Measurements from ENCODE around the gene TRIM33. TPM values are rescaled to one million over a fixed set of nuclear protein-coding genes. Genes with fewer than 3 reads are reported as not detected.

TRIM33 gene
- total RNA-seq, 4 donors from 2014 or later: 35.0 to 100 (median 47.7) TPM

DNA sequence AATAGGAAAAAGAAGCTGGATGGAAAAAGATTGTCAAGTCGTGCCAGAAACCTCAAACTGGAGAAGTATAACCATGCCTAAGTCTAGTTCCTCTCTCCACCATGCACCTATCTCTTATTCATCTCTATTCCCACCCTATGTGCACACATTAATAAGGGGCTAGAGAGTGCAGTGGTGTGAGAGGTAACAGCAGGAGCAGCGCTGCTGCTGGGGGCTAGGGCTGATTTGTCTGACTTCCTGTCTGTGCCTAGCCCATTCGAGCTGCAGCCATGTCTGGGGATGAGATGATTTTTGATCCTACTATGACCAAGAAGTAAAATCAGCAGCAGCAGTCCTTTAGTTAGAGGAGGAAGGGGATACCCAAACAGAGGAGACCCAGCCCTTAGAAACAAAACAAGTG, 43.0 kb downstream of the TRIM33 start:
- 73% methylated on average over 3 of the region's 3 CpGs for WGBS
- no peak overlapping the region for H3K27ac ChIP-seq
- no peak for DNase-seq (ENCODE audit: low spot score in 2 of 2)

DNA sequence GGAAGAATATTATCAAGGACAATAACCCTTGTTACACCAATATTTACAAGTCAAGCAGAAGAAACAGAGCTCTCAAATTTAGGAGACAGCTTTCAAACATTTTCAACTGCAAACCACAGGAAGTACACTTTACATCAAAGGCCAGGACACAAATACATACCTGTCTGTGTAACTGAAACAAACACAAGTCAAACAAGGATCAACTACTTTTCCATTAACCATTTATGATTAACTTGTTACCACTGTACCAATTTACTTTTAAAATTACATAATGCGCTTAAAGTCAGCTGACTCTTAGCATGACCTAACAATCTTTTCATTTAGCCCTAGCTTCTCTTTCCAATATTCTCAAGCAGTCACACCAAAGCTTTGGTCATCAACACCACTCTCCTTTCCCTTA, 43.5 kb downstream of the TRIM33 start:
- peaks cover 4% of the 10 kb centered on the region for H3K36me3 ChIP-seq
- DNase-seq (ENCODE audit: low spot score in 2 of 2): no peak
- no peak overlapping the region for H3K4me3 ChIP-seq
- H3K27ac ChIP-seq: no peak overlapping the region
- no peak for TF ChIP-seq POLR2A (IDR thresholded peaks at IDR 0.05)
- no peak for TF ChIP-seq EP300 (IDR thresholded peaks at IDR 0.05)
- TF ChIP-seq POLR2AphosphoS5 (IDR thresholded peaks at IDR 0.05): no peak
- TF ChIP-seq, protein P1, sequence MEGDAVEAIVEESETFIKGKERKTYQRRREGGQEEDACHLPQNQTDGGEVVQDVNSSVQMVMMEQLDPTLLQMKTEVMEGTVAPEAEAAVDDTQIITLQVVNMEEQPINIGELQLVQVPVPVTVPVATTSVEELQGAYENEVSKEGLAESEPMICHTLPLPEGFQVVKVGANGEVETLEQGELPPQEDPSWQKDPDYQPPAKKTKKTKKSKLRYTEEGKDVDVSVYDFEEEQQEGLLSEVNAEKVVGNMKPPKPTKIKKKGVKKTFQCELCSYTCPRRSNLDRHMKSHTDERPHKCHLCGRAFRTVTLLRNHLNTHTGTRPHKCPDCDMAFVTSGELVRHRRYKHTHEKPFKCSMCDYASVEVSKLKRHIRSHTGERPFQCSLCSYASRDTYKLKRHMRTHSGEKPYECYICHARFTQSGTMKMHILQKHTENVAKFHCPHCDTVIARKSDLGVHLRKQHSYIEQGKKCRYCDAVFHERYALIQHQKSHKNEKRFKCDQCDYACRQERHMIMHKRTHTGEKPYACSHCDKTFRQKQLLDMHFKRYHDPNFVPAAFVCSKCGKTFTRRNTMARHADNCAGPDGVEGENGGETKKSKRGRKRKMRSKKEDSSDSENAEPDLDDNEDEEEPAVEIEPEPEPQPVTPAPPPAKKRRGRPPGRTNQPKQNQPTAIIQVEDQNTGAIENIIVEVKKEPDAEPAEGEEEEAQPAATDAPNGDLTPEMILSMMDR (IDR thresholded peaks at IDR 0.05): no peak
- no peaks in the 10 kb centered on the region for H3K27me3 ChIP-seq
- H3K9me3 ChIP-seq: no peaks in the 10 kb centered on the region
- 94% methylated on average over 1 of the region's 1 CpG for WGBS
- peaks cover 35% of the 10 kb centered on the region for H3K4me1 ChIP-seq

More for the DNA sequence above, 43.0 kb downstream of the TRIM33 start:
- Histone ChIP-seq H3K36me3 (peaks cover 4% of the 10 kb centered on the region), H3K4me3 (no peak overlapping the region), H3K27me3 (no peaks in the 10 kb centered on the region), H3K9me3 (no peaks in the 10 kb centered on the region), H3K4me1 (peaks cover 33% of the 10 kb centered on the region)
- TF ChIP-seq EP300 (IDR thresholded peaks at IDR 0.05) (no peak), POLR2AphosphoS5 (IDR thresholded peaks at IDR 0.05) (no peak), POLR2A (IDR thresholded peaks at IDR 0.05) (no peak)
- TF ChIP-seq, protein P1 (IDR thresholded peaks at IDR 0.05): no peak

DNA sequence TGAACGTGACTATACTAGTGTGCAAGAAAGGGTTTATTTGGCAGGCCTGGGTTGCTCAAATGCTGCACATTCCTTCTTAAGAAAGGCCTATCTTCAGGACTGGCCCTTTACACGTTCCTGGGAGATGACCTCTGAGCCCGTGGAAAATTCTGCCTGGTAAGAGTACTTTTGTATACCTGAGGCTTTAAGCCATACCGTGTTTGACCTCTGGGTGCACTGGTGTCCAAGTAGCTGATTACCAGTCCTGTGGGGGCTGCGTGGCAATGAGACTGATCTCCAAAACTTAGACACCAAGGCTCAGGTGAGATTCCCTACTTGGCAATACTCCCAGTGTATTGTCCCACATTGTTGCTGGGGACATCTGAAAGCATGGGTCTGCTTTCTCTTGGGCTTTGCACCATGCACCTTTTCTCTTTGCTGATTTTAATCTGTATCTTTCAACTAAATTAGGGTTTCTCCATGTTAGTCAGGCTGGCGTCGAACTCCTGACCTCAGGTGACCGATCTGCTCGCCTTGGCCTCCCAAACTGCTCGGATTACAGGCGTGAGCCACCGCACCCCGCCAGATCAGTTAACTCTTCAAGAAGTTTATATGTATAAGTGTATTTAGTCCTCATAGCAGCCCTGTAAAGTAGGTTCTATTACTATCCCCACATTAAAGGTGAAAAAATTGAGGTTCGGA, 44.5 kb downstream of the TRIM33 start:
- no peaks in the 10 kb centered on the region for H3K9me3 ChIP-seq
- no peaks in the 10 kb centered on the region for H3K27me3 ChIP-seq
- peaks cover 4% of the 10 kb centered on the region for H3K36me3 ChIP-seq
- TF ChIP-seq EP300 (IDR thresholded peaks at IDR 0.05) (no peak), POLR2AphosphoS5 (IDR thresholded peaks at IDR 0.05) (no peak), POLR2A (IDR thresholded peaks at IDR 0.05) (no peak)
- TF ChIP-seq, protein P1 (IDR thresholded peaks at IDR 0.05): no peak
- H3K4me3 ChIP-seq: no peak overlapping the region
- peaks cover 35% of the 10 kb centered on the region for H3K4me1 ChIP-seq
- WGBS: 97% methylated on average over 14 of the region's 14 CpGs
- no peak overlapping the region for H3K27ac ChIP-seq
- no peak for DNase-seq (ENCODE audit: low spot score in 2 of 2)

DNA sequence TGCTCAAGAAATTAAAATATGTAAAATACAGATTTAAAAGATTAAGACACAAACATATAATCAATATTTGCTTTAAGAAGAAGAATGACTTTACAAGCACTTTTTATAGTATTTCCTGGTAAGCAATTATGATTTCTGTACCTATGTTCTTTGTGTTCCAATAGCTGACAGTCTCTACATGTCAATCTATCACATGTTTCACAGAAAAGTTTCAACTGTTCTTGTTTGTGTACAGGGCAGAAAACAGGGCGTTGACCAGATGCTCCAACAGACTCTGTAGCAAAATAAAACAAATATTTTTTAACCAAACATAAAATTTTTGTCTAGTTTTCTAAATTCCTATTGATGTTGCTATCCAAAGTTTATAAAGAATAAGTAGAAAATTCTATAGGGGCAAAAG, 48.0 kb downstream of the TRIM33 start:
- H3K36me3 ChIP-seq: peaks cover 3% of the 10 kb centered on the region
- H3K4me1 ChIP-seq: peaks cover 17% of the 10 kb centered on the region
- H3K27ac ChIP-seq: no peak overlapping the region
- no peaks in the 10 kb centered on the region for H3K9me3 ChIP-seq
- no peak for TF ChIP-seq EP300 (IDR thresholded peaks at IDR 0.05)
- WGBS: 93% methylated on average over 1 of the region's 1 CpG
- no peak for DNase-seq (ENCODE audit: low spot score in 2 of 2)
- H3K4me3 ChIP-seq: no peak overlapping the region
- H3K27me3 ChIP-seq: no peaks in the 10 kb centered on the region

DNA sequence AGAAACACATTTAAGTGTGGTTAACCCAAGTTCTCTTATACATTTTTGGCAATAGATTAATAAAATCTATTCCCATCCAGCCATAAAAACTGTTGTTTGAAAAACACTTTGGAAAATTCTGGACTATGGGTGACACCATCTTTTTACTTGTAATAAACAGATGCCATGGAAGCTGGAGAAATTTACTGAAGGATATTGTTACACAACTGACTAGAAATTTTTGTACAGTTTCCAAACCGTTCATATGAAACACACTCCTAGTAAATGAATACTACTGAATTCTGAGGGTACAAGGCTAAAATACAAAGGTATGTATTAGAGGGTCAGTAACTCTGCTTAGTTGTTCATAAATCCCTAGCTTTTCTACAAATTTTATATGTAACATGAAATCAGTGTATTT, 48.7 kb downstream of the TRIM33 start:
- no peak overlapping the region for H3K27ac ChIP-seq
- H3K27me3 ChIP-seq: no peaks in the 10 kb centered on the region
- H3K4me3 ChIP-seq: no peak overlapping the region
- H3K36me3 ChIP-seq: peaks cover 3% of the 10 kb centered on the region
- TF ChIP-seq EP300 (IDR thresholded peaks at IDR 0.05) (no peak), POLR2AphosphoS5 (IDR thresholded peaks at IDR 0.05) (no peak), POLR2A (IDR thresholded peaks at IDR 0.05) (no peak)
- TF ChIP-seq, protein P1 (IDR thresholded peaks at IDR 0.05): no peak
- peaks cover 11% of the 10 kb centered on the region for H3K4me1 ChIP-seq
- 76% methylated on average over 1 of the region's 1 CpG for WGBS
- no peaks in the 10 kb centered on the region for H3K9me3 ChIP-seq
- DNase-seq (ENCODE audit: low spot score in 2 of 2): no peak

Measured in suprapubic skin (tissue), 4 donors.